ENCODE data around the gene SASS6. TPM values are rescaled to one million over a fixed set of nuclear protein-coding genes. Genes with fewer than 3 reads are reported as not detected.

Gene SASS6
- total and polyA plus RNA-seq, 5 donors: 1.4 to 2.4 (median 2.3) TPM

DNA sequence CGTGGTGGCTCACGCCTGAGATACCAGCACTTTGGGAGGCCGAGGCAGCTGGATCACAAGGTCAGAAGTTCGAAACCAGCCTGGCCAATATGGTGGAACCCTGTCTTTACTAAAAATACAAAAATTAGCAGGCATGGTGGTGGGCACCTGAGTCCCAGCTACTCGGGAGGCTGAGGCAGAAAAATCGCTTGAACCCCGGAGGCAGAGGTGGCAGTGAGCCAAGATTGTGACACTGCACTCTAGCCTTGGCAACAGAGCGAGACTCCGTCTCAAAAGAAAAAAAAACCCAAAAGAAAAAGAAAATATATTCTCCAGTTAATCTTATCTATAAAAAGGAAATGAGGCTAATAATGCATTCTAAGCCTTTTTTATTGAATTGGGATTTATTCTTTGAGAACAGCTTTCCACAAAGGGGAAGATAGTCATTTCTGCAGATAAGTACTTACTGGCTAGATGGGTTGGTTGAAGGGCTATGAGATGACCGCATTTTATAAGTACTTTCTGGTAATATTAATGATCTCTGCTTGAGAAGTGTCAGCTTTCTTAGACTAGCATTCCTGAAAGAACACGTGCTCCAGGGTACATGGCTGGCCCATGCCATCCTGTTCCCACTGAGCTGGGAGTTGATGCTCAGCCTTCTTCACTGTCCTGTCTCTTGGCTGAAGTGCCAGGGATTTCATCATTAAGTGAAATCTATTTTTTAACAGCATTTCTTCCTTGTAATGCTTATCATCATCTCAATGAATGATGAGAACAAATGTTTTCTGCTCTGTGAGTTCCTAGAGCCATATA is 57.9 kb downstream of the SASS6 start:
- peak; percentile 25 to 67 (median 56) for DNase-seq
- intact Hi-C loops (cut with DNase I): no loop called here
- H3K9me3 ChIP-seq (ENCODE audit: control insufficient read depth, low read length): no peaks in the 10 kb centered on the region
- peak overlapping the region; percentile 84 for H3K27ac ChIP-seq (ENCODE audit: low read length)
- WGBS: 64% methylated on average over 11 of the region's 11 CpGs
- ATAC-seq: peak; percentile 47 to 52
- H3K4me1 ChIP-seq (ENCODE audit: control insufficient read depth, insufficient read depth, low read length): peaks cover 4% of the 10 kb centered on the region
- H3K4me3 ChIP-seq (ENCODE audit: low read length): no peak overlapping the region
- no peaks in the 10 kb centered on the region for H3K27me3 ChIP-seq (ENCODE audit: control insufficient read depth, insufficient read depth)

DNA sequence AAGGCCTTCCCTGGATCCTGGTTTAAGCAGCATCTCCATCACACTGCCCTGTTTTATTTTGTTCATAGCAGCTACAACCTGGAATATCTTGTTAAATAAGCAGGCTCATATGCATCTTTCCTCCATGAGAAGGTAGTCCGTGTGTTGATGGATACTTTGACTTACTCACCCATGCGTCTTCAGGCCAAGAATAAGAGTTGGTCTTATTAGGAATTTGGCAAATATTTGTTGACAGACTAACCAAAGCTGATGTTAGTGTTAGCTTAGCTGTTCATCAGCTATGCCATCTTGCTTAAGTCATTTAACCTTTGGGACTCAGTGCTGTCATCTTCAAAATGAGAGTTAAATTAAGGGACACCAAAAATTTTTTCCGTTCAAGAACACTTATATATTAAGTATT is 59.2 kb downstream of the SASS6 start:
- no peak overlapping the region for H3K4me3 ChIP-seq (ENCODE audit: low read length)
- peaks cover 4% of the 10 kb centered on the region for H3K4me1 ChIP-seq (ENCODE audit: control insufficient read depth, insufficient read depth, low read length)
- DNase-seq (no peak), ATAC-seq (no peak)
- no peak overlapping the region for H3K27ac ChIP-seq (ENCODE audit: low read length)
- no peaks in the 10 kb centered on the region for H3K9me3 ChIP-seq (ENCODE audit: control insufficient read depth, low read length)
- WGBS: 85% methylated on average over 3 of the region's 3 CpGs
- H3K27me3 ChIP-seq (ENCODE audit: control insufficient read depth, insufficient read depth): no peaks in the 10 kb centered on the region
- intact Hi-C loops (cut with DNase I): no loop called here

DNA sequence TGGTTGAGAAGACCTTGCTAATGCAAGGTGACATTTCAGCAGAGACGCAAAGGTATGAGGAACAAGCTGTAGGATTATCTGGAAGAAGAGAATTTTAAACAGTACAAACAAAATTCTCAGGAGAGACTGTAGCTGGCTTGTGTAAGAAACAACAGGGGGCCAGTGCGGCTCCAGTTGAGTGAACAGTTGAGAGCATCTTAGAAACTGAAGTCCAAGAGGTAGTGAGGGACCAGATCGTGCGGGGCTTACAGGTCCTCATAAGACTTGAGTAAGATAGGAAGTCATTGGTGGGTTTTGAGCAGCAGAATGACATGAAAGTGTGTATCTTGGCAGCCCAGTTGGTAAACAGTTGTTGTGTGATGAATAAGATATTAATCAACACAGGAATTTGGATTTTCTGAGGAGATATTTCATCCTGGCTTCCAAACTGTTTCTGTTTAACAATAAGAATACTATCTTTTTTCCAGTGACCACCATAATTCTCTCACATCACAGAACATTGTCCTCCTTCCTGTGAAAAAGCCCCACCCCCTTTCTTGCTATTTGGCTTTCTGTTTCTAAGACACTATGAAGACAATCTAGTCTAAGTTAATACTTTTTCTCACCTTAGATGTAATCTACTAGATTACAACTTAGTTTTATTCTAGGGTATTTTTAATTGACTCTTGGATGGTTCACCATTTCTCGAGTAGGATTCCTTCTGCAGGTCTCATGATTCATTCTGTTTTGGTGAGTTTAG is 62.4 kb downstream of the SASS6 start:
- Histone ChIP-seq H3K4me1 (ENCODE audit: control insufficient read depth, insufficient read depth, low read length) (peaks cover 3% of the 10 kb centered on the region), H3K4me3 (ENCODE audit: low read length) (no peak overlapping the region), H3K27ac (ENCODE audit: low read length) (no peak overlapping the region), H3K27me3 (ENCODE audit: control insufficient read depth, insufficient read depth) (no peaks in the 10 kb centered on the region), H3K9me3 (ENCODE audit: control insufficient read depth, low read length) (no peaks in the 10 kb centered on the region)
- DNase-seq (no peak), ATAC-seq (no peak)
- WGBS: 97% methylated on average over 5 of the region's 5 CpGs
- intact Hi-C loops (cut with DNase I): no loop called here

DNA sequence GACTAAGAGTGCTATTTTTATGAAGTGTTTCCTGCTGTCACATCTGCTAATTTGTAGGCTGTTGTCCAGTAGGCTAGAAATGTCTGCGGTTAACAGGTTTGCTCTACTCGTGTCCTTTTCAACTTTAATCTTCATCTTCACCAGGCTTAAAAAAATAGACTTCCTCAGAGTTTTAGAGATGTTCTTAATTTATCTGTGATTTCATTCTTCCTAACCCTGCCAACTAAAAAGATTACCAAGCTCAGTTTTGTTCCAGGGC is 66.8 kb downstream of the SASS6 start:
- Histone ChIP-seq H3K27me3 (ENCODE audit: control insufficient read depth, insufficient read depth) (no peaks in the 10 kb centered on the region), H3K9me3 (ENCODE audit: control insufficient read depth, low read length) (no peaks in the 10 kb centered on the region), H3K4me1 (ENCODE audit: control insufficient read depth, insufficient read depth, low read length) (peaks cover 2% of the 10 kb centered on the region), H3K27ac (ENCODE audit: low read length) (no peak overlapping the region), H3K4me3 (ENCODE audit: low read length) (no peak overlapping the region)
- ATAC-seq (no peak), DNase-seq (no peak)
- intact Hi-C loops (cut with DNase I): no loop called here
- WGBS: 64% methylated on average over 2 of the region's 2 CpGs

DNA sequence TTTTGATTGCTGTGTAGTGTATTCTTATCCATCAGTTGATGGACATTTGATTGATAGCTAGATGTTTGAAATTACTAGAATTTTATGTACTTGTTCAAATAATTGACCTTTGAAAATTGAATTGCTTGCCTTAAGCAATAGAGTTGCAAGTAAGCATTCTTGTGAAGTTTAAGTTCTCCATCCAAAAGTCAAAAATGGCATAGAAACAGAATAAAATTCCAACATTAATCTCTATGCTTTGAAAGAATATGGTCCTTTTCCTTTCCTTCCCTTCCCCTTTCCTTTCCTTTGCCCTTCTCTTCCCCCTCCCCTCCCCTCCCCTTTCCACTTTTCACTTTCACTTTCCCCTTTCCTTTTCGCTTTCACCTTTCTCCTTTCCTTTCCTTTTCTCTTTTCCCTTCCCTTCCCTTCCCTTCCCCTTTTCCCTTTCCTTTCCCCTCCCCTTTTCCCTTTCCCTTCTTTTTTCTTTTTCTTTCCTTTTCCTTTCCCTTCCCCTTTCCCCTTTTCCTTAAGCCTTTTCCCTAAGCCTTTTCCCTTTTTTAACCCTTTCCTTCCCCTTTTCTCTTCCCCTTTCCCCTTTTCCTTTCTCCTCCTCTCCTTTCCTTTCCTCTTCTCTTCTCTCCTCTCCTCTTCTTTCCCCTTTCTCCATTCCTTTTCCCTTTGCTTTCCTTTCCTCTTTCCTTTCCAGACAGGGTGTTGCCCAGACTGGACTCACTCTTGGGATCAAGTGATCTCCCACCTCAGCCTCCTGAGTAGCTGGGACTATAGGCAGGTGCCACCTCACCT is 67.4 kb downstream of the SASS6 start:
- no peak overlapping the region for H3K27ac ChIP-seq (ENCODE audit: low read length)
- H3K4me1 ChIP-seq (ENCODE audit: control insufficient read depth, insufficient read depth, low read length): peaks cover 2% of the 10 kb centered on the region
- 81% methylated on average over 1 of the region's 1 CpG for WGBS
- DNase-seq (no peak), ATAC-seq (no peak)
- no peaks in the 10 kb centered on the region for H3K27me3 ChIP-seq (ENCODE audit: control insufficient read depth, insufficient read depth)
- no peaks in the 10 kb centered on the region for H3K9me3 ChIP-seq (ENCODE audit: control insufficient read depth, low read length)
- intact Hi-C loops (cut with DNase I): no loop called here
- no peak overlapping the region for H3K4me3 ChIP-seq (ENCODE audit: low read length)

DNA sequence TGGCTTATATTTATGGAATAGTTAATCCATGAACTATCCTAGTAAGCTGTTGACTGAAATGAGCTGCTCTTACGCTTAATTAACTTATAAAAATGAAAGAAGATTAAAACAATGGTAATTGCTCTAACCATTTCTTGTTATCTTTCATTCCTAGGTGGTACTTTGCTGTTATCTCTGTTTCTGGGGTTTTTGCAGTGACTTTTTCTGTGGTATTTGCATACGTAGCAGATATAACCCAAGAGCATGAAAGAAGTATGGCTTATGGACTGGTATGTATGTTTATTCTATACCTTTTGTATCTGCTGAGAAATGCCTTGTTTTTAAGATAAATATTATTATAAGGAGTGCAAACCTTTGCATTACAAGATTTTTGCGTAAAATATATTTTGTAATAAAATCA is 71.0 kb downstream of the SASS6 start:
- H3K27ac ChIP-seq (ENCODE audit: low read length): no peak overlapping the region
- no peaks in the 10 kb centered on the region for H3K9me3 ChIP-seq (ENCODE audit: control insufficient read depth, low read length)
- ATAC-seq: no peak
- no peak for DNase-seq
- intact Hi-C loops (cut with DNase I): no loop called here
- peaks cover 2% of the 10 kb centered on the region for H3K4me1 ChIP-seq (ENCODE audit: control insufficient read depth, insufficient read depth, low read length)
- WGBS: 96% methylated on average over 3 of the region's 3 CpGs
- H3K4me3 ChIP-seq (ENCODE audit: low read length): no peak overlapping the region
- no peaks in the 10 kb centered on the region for H3K27me3 ChIP-seq (ENCODE audit: control insufficient read depth, insufficient read depth)

DNA sequence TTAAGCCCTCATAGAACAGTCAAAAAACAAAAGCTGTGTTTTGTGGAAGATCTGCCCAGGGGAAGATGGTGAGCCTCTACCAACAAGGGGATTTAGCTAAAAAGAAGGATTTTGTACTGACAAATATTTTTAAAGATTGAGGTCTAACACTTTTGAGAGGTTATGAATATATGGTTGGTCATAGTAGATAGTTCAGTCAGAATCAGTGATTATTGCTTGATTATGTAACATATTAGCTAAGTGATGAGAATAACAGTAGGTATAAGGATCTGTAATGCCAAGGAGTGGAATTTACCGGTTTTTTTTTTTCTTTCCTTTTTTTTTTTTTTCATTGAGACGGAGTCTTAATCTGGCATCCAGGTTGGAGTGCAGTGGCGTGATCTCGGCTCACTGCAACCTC is 79.0 kb downstream of the SASS6 start:
- no peaks in the 10 kb centered on the region for H3K9me3 ChIP-seq (ENCODE audit: control insufficient read depth, low read length)
- H3K4me3 ChIP-seq (ENCODE audit: low read length): no peak overlapping the region
- ATAC-seq (no peak), DNase-seq (no peak)
- peaks cover 2% of the 10 kb centered on the region for H3K4me1 ChIP-seq (ENCODE audit: control insufficient read depth, insufficient read depth, low read length)
- H3K27ac ChIP-seq (ENCODE audit: low read length): no peak overlapping the region
- H3K27me3 ChIP-seq (ENCODE audit: control insufficient read depth, insufficient read depth): no peaks in the 10 kb centered on the region
- intact Hi-C loops (cut with DNase I): no loop called here
- WGBS: 95% methylated on average over 4 of the region's 4 CpGs

DNA sequence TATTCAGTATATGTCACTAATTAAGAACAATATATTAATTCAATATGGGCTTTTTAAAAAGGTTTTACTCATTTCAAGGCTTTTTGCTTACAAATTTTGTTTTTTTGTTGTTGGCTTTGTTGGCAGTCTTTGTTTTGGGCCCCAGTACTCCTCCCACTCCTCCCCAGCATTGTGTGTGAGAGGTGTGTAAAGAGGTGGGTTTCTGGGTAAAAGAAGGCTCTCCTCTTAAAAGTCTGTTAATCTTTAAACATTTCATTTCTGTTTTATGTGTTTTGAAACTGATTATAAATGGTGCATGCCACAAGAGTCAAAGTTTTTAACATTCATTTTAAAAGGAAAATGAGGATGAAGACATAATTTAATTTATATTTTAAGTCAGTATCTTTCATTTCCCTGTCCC is 79.6 kb downstream of the SASS6 start:
- Histone ChIP-seq H3K27ac (ENCODE audit: low read length) (no peak overlapping the region), H3K4me1 (ENCODE audit: control insufficient read depth, insufficient read depth, low read length) (peaks cover 2% of the 10 kb centered on the region), H3K4me3 (ENCODE audit: low read length) (no peak overlapping the region), H3K27me3 (ENCODE audit: control insufficient read depth, insufficient read depth) (no peaks in the 10 kb centered on the region), H3K9me3 (ENCODE audit: control insufficient read depth, low read length) (no peaks in the 10 kb centered on the region)
- ATAC-seq: no peak
- intact Hi-C loops (cut with DNase I): no loop called here
- DNase-seq: no peak

DNA sequence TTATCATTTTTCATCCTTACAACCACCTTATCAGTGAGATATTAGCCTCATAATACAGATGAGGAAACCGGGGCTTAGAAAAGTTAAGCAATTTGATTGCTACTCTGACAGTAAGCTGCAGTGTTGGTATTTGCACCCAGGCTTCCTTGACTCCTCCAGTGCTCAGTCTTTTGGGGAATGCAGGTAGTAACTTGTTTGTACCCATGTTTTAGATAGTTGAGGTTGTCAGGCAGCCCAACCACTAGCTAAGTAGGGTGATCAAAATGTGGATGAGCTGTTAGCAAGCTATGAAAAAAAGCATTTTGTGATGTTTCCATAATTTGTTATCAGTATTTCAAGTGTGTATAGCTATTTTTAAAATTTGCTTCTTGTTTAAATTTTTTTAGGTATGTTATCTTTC is 80.8 kb downstream of the SASS6 start:
- Histone ChIP-seq H3K27me3 (ENCODE audit: control insufficient read depth, insufficient read depth) (no peaks in the 10 kb centered on the region), H3K27ac (ENCODE audit: low read length) (no peak overlapping the region), H3K4me3 (ENCODE audit: low read length) (no peak overlapping the region), H3K4me1 (ENCODE audit: control insufficient read depth, insufficient read depth, low read length) (peaks cover 4% of the 10 kb centered on the region), H3K9me3 (ENCODE audit: control insufficient read depth, low read length) (no peaks in the 10 kb centered on the region)
- 66% methylated on average over 1 of the region's 1 CpG for WGBS
- no peak for DNase-seq
- intact Hi-C loops (cut with DNase I): no loop called here
- ATAC-seq: no peak

DNA sequence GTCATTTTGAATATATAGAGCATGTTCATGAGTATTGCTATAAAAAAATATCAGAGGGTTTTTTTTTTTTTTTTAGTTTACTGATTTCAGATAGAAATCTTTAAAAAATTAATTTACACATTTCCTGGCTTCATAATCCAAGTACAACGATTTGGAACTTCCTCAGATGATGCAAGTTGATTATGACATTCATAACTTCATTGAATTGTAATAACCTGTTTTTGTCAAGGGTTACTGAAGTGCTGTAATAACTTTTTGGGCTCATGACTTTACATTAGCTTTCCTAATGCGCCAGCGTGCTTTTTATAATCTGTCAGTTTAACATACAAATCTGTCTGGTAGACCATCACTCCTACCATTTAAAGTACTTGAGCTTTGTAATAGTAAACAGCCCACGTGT is 81.3 kb downstream of the SASS6 start:
- H3K9me3 ChIP-seq (ENCODE audit: control insufficient read depth, low read length): no peaks in the 10 kb centered on the region
- intact Hi-C loops (cut with DNase I): no loop called here
- H3K27ac ChIP-seq (ENCODE audit: low read length): no peak overlapping the region
- H3K4me3 ChIP-seq (ENCODE audit: low read length): no peak overlapping the region
- H3K27me3 ChIP-seq (ENCODE audit: control insufficient read depth, insufficient read depth): no peaks in the 10 kb centered on the region
- 75% methylated on average over 4 of the region's 4 CpGs for whole genome bisulfite sequencing
- ATAC-seq: no peak
- H3K4me1 ChIP-seq (ENCODE audit: control insufficient read depth, insufficient read depth, low read length): peaks cover 4% of the 10 kb centered on the region
- DNase-seq: no peak

DNA sequence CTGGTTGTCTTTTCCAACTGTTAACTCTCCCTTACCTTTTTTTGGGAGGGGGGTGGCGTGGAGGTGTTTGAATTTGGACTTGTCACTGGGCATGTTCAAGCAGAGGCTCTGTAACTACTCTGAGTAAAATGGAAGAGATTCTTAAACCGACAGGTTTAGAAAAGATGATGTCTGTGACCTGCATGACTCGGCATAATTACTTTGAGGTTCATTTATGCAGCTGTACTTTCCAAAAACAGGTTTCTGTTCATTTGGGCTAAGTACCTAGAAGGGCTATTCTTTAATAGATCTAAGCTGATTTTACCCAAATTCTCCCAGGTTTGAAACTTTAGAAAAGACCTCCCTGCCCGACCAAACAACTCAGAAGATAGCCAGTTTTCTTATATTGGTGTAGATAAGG is 82.6 kb downstream of the SASS6 start:
- H3K4me3 ChIP-seq (ENCODE audit: low read length): no peak overlapping the region
- ATAC-seq (no peak), DNase-seq (no peak)
- 93% methylated on average over 4 of the region's 4 CpGs for WGBS
- no peaks in the 10 kb centered on the region for H3K27me3 ChIP-seq (ENCODE audit: control insufficient read depth, insufficient read depth)
- no peak overlapping the region for H3K27ac ChIP-seq (ENCODE audit: low read length)
- no peaks in the 10 kb centered on the region for H3K9me3 ChIP-seq (ENCODE audit: control insufficient read depth, low read length)
- H3K4me1 ChIP-seq (ENCODE audit: control insufficient read depth, insufficient read depth, low read length): peaks cover 4% of the 10 kb centered on the region
- intact Hi-C loops (cut with DNase I): no loop called here

All from right cardiac atrium (tissue), 5 donors.